GM21360 (cell line): Measurements from ENCODE around the gene MED17.

Source experiments
- ATAC-seq: cut with Tn5 transposase; IDR thresholded peaks from one replicate; pipeline ENCODE4 v1.9.1; 2021; ENCODE audit warnings: mild to moderate bottlenecking, moderate library complexity; ENCODE audit not compliant: unreplicated experiment

MED17 gene

DNA sequence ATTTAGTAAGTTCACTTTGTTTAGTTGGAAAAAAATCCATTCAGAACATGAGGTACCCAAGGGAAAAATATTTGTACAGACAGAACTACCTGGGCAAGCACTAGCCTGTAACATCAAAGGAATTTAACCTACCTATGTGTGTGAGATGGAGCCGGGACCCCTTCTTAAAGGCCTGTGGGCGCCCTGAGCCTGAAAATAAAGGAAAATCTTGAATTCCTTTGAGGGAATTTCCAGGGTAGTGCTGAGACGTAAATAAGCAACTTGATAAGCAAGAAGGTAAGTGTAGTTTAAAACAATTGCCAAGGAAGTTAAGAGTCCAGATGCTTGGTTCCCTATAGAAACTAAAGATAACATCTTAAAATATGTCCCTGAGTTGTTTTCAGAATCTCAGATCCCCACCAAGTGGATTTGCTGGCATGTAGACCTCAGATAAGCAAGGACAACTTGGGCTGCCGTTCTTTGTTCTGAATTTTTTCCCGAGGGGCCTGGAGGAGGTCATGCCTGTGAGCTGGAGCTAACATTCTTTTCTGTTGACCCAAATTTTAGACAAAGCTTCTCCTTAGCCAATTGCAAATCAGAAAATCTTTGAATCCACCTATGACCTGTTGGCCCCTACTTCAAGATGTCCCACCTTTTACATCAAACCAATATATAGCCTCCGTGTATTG lies 31.0 kb downstream of the MED17 start:
- no peak for ATAC-seq

DNA sequence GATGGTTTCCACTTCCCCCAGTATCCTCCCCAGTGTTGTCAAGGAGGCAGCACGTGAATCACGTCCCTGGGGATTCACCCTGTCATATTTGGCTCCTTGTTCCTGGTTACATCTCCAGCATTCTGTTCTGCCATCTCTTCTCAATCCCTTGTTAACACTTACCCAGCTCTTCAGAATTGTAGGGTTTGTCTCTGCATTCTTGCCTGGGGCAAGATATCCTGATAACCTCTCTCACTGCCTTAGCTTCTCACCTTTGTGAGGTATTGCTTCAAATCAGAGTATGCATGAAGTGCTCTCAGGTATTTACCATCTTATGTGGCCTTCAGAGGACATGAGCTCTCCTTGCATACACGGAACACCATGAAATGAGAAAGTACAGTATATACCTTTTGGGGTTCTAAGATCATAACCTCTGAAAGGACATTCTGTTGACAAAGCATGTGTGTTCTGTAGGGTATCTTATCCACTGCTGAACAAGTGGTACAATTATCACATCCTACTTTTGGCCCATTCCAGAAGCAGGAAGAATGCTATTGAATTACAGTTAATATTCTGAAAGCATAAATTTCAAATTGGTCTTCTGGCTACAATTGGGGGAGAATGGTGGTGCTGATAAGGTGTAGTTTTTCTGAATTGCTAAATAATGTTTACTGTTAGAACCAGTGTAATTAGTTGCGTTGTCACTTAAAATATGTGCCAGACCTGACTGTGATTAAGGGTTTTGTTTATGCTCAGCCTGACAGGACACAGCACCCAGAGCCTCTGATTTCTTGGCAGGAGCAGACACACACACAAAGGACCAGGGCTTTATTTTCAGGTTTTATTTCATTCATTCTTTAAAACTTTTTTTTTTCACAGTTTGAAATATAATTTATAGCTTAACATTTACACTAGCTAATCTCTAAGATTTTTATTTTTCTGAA lies 33.6 kb downstream of the MED17 start:
- ATAC-seq, result no peak

- ATAC-seq, result no peak
Observed at GRCh38 chr11:93819966-93820695, 36.0 kb downstream of the MED17 start.

- no peak for ATAC-seq
Observed at GRCh38 chr11:93820847-93821246, 36.8 kb downstream of the MED17 start.

DNA sequence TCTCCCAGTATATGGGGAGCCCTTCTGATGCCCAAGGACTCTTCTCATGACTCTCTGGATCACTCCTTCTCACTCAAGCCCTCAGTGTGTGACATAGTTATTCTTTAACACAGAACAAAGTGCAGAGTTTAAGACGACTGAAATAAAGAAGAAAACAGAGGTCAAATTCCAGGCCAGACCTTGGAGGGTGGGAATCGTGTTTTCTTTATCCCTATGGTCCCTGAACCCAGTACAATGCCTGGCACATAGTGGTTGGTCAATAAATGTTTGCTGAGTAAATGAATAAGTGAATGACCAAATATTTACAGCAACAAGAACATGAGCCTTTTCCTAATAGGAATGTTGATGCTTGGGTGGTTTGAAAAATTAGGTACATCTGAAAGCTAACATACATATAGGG lies 37.5 kb downstream of the MED17 start:
- no peak for ATAC-seq

DNA sequence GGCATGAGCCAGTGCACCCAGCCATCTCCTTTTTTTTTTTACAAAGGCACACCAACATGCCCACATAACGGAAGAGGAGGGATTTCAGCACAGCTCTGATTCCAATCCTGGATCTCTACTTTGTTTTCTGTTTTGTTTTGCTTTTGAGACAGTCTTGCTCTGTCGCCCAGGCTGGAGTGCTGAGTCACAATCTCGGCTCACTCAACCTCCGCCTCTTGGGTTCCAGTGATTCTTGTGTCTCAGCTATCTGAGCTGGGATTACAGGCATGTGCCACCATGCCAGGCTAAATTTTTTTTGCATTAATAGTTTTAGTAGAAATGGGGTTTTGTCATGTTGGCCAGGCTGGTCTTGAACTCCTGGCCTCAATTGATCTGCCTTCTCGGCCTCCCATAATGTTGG lies 38.3 kb downstream of the MED17 start:
- no peak for ATAC-seq

GRCh38 chr11:93823210-93823609 lies 39.1 kb downstream of the MED17 start:
- ATAC-seq, result no peak

- no peak for ATAC-seq
Observed at GRCh38 chr11:93827363-93827762, 43.3 kb downstream of the MED17 start.

DNA sequence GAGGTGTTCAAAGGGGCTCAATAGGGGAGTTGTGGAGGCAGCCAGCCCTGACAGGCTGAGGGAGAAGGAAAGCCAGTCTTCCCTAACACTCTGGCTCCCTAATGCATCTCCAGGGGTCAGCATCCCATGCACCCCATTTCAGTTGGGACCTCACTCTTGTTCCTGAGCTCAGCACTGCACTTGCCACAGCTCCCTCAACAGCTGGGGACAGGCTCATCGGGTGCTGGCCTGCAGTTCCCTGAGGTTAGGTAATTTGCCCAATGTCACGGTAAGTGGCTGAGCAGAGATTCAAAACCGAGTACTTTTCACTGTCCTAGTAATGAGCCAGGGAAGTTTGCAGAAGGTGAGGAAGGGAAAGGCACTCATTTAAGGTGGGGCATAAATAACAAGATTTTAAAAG lies 45.5 kb downstream of the MED17 start:
- no peak for ATAC-seq

DNA sequence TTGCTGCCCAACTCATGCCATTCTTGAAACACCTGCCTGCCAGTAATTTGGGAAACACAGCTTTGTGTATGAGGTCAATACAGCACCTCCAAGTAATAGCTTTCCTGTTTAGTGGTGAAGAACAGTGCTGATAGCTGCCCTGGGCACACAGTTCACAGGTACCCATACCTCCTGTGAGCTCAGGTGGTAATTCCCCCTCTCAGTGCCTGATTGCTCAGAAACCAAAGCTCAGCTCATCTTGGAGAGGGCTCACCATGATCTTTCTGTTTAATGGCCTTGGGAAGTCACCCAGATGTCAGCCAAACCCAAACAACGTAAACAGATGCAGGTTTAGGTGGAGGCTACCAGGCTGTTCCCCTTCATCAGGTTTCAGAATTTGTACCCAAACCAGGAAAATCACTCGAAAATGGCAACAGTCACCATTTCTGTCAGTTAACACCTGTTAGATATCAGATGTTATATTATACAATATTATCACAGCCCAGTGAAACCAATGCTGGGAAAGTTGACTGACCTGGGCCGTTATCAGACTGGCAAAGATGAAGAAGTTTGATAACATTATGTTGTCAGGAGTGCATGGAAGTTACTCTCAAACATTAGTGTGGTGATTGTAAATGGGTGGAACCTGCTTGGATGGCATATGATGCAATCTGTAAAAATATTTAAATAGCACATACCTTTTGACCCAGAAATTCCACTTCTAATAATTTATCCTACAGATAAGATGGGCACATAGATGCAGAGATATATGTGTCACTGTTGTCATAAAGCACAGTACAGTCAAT lies 47.5 kb downstream of the MED17 start:
- ATAC-seq, result no peak

- ATAC-seq, result no peak
Observed at GRCh38 chr11:93832780-93833179, 48.7 kb downstream of the MED17 start.

DNA sequence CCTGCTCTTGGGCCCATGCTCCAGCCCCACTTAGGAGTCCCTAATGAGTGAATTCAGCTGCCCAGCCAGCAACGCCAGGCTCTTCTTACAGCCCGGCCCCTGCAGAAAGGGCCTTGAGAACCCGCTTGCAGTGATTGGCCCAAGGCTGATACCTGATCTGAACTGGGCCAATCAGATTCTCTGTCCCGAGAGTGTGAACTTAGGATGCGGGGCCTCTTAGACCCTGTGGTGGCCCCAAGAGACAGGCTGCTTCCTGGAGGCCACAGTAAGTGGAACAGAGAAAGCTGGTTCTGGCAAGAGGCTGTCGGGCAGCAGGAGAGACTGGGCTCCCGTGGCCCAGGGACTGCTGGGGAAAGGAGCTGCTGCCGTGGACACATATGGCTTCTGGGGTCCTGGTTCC lies 54.9 kb downstream of the MED17 start:
- ATAC-seq, result no peak

- ATAC-seq, result no peak
Observed at GRCh38 chr11:93840180-93840579, 56.1 kb downstream of the MED17 start.

DNA sequence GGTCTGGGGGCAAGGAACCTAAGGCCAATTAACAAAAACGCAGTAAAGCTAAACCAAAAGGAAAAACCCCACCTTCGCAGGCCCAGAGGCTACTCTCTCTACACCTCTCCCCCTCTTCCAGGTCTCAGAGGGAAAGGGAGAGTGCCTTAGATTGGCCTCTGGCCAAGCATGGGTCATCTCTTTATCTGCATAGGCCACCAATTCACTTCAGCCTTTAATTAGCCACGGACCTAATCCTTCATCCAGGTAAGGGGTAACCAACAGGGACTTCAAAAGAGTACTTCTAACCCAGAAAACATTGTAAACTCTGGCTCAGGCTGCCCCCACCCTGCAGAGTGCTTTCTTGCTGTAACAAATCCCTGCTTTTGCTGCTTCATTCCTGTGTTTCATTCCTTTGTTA lies 56.9 kb downstream of the MED17 start:
- ATAC-seq, result no peak

DNA sequence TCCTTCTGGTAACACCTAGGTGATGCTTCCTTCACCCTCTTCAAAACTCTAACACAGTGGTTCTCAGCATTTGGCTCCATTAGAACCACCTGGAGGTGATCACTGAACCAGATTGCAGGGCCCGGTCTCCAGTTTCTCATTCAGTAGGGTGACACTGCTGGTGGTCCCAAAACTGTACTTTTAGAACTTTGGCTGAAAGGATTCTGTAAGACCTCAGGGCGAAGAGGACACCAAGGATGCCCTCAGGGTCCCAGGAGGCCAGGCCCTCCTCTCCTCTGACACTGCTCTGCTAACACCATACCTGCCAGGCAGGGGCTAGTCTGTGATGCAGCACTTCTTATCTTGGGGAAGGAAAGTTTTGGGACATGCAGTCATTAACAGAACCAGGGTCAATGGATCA lies 57.4 kb downstream of the MED17 start:
- ATAC-seq, result no peak

- ATAC-seq, result no peak
Observed at GRCh38 chr11:93842034-93842433, 58.0 kb downstream of the MED17 start.

GRCh38 chr11:93842461-93842860 lies 58.4 kb downstream of the MED17 start:
- ATAC-seq, result no peak

DNA sequence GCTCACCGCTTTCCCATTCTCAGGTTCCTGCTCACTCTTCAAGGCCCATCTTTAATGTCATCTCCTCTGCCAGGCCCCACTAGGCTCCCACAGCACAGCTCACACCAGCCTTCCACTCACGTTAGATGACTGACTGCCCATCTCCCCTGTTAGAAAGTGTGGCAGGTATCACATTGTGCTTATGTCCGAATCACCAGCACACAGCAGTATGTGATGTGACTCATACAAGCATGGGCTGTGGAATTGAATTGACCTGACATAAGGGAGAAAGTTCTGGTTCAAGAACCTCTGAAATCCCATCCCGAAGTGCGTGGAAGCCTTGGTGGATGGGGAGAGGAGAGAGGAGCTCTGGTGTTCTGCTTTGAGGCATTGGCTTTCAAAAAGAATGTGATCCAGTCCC lies 59.8 kb downstream of the MED17 start:
- ATAC-seq, result no peak

DNA sequence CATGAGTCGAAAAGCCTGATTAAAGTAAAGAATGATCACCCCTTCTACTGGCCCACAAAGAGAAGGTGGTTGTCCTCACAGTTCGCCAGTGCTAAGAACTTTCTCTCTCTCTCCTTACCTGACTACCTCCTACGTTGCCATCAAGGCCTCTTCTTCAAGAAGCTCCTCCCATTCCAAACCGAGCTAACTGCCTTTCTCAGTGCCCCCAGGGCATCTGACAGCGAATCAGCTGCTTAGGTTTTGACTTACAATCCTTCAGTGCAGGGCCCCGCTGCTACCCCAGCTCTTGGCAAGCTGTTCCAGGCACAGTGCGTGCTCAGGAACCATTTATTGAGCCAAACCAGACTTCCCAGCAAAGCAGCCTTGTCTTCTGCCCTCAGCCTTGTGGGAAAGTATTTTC lies 60.5 kb downstream of the MED17 start:
- no peak for ATAC-seq

GRCh38 chr11:93845181-93846092 lies 61.4 kb downstream of the MED17 start:
- ATAC-seq, result no peak
